GM12891 (cell line): ENCODE data around the gene LHX1.

ENCODE experiments used
- DNase-seq: peaks from one replicate; pipeline ENCODE4 v3.0.0; 2011; ENCODE audit warnings: low spot score; ENCODE audit not compliant: insufficient read length
- FAIRE-seq: peaks from 2 replicates; lab custom pipeline; 2011; peaks lifted over from hg19 to GRCh38; lab: Jason Lieb, UNC
- PAX5 ChIP-seq: IDR thresholded peaks from 2 replicates; pipeline ENCODE4 v1.6.1; 2011; ENCODE audit warnings: low read length, moderate library complexity, mild to moderate bottlenecking; ENCODE audit not compliant: insufficient read depth, severe bottlenecking
- POLR2A ChIP-seq: IDR thresholded peaks from 2 replicates; pipeline ENCODE4 v1.6.1; 2011; ENCODE audit warnings: low read depth, low read length, control low read depth
- POLR2AphosphoS5 ChIP-seq: IDR thresholded peaks from 2 replicates; pipeline ENCODE4 v1.6.1; 2011; ENCODE audit warnings: low read depth, low read length, control low read depth
- POU2F2 ChIP-seq: IDR thresholded peaks from 2 replicates; pipeline ENCODE4 v1.6.1; 2011; ENCODE audit warnings: low read depth, mild to moderate bottlenecking, control low read depth, low read length, moderate library complexity
- SPI1 ChIP-seq: IDR thresholded peaks from 2 replicates; pipeline ENCODE4 v1.6.1; 2011; ENCODE audit warnings: low read depth, low read length, control low read depth
- TAF1 ChIP-seq: IDR thresholded peaks from 2 replicates; pipeline ENCODE4 v1.6.1; 2011; ENCODE audit warnings: low read depth, low read length, control low read depth

LHX1 gene

GRCh38 chr17:36979565-36979941, 42.3 kb downstream of the LHX1 start:
- TF ChIP-seq POLR2AphosphoS5, result no peak
- no peak for TF ChIP-seq PAX5
- TF ChIP-seq POLR2A, result no peak
- no peak for TF ChIP-seq TAF1
- FAIRE-seq, result no peak
- DNase-seq, result no peak

GRCh38 chr17:36980280-36980761, 43.0 kb downstream of the LHX1 start:
- FAIRE-seq, result no peak

DNA sequence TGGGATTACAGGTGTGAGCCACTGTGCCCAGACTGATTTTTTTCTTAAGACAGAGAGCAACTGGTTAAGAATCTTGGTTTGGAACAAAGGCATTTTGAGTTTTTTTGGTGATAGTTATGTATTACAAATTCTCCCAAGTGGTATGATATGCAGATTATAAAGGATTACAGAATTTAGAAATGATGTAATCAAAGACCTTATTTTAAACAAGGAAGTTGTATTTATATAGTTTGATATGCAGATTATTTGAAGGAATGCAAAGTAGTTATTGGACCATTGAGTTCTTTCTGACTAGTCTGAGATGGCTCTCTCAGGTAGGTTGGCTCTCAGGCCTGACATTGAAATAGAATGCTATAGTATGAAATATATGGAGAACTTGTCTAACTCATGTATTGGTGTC, 46.3 kb downstream of the LHX1 start:
- TF ChIP-seq SPI1 (no peak), TAF1 (no peak), POLR2A (no peak), POU2F2 (no peak), PAX5 (no peak), POLR2AphosphoS5 (no peak)
- no peak for DNase-seq
- no peak for FAIRE-seq

More at GRCh38 chr17:36980280-36980761, 43.0 kb downstream of the LHX1 start:
- no peak for TF ChIP-seq TAF1
- TF ChIP-seq PAX5, result no peak
- TF ChIP-seq SPI1, result no peak
- no peak for TF ChIP-seq POLR2A
- TF ChIP-seq POU2F2, result no peak
- no peak for TF ChIP-seq POLR2AphosphoS5
- no peak for DNase-seq

DNA sequence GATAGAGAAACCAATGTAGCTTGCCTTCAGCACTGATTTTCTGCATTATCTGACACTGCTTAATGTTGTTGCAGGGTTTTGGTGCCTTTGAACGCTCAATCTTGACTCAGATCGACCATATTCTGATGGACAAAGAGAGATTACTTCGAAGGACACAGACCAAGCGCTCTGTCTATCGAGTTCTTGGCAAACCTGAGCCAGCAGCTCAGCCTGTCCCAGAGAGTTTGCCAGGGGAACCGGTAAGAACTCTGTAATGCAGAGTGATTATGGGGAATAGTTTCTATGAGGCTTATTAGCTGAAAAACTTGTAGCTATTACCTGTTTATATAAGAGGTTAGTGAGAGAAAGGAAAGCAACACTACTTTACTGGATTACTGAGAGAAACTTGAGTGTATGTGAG, 51.9 kb downstream of the LHX1 start:
- no peak for FAIRE-seq
- no peak for TF ChIP-seq SPI1
- no peak for TF ChIP-seq POU2F2
- no peak for TF ChIP-seq POLR2A
- no peak for TF ChIP-seq PAX5
- TF ChIP-seq TAF1, result no peak
- no peak for TF ChIP-seq POLR2AphosphoS5
- no peak for DNase-seq

DNA sequence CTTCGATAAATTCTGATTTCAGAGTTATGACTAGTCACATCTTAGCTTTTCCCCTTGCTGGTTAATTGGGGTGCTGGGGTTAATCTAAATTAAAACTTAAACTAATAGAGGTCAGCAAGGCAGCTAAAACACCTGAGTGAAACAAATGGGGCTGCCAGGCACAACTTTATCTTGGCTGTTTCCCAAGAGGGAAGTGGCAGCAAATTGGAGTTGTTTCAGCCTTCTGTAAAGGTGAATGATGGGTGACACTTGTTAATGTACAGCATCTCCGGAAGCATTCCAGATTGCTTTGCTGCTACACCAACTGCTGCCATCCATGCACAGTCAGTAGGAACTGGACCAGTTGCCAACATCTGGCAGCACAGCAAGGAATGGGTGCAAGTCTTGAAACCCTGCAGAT, 55.4 kb downstream of the LHX1 start:
- no peak for TF ChIP-seq PAX5
- no peak for TF ChIP-seq TAF1
- no peak for TF ChIP-seq SPI1
- TF ChIP-seq POLR2AphosphoS5, result no peak
- TF ChIP-seq POLR2A, result no peak
- no peak for TF ChIP-seq POU2F2
- DNase-seq, result no peak
- FAIRE-seq, result no peak

- no peak for TF ChIP-seq POU2F2
- no peak for TF ChIP-seq POLR2AphosphoS5
- TF ChIP-seq SPI1, result no peak
- no peak for TF ChIP-seq TAF1
- no peak for TF ChIP-seq POLR2A
- TF ChIP-seq PAX5, result no peak
- no peak for FAIRE-seq
- DNase-seq, result no peak
Measured at GRCh38 chr17:36993227-36993626, 56.0 kb downstream of the LHX1 start.
